CD4-positive, alpha-beta T cell treated with Interleukin-17A for 1 hour (primary cell): ENCODE results near the gene TRIM8.

Experiments
- DNase-seq: peaks from one replicate; pipeline ENCODE4 v3.0.0-alpha.2; 2020

Gene TRIM8

GRCh38 chr10:102704915-102705314, 60.6 kb downstream of the TRIM8 start:
- no peak for DNase-seq

GRCh38 chr10:102705531-102705930, 61.3 kb downstream of the TRIM8 start:
- DNase-seq, result no peak
